ENCODE measurements around the gene KIZ.

DNA sequence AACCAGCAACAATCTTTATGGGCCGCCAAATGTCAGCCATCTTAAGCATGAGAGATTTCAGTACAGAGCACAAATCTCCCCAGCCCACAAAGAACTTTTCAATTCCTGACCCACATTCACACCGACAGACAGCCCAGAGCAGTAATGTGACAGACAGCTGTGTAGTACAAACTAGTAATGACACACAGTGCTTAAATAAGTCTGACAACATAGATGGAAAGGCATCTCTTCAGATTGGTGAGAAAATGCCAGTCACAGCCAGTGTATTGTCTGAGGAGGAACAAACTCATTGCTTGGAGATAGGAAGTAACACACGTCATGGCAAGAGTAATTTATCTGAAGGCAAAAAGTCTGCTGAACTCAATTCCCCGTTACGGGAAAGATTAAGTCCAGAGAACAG, 36.0 kb downstream of the KIZ start:
- TF ChIP-seq POLR2A (IDR thresholded peaks at IDR 0.05; ENCODE audit: low read length), result no peak
- TF ChIP-seq GATA1 (IDR thresholded peaks at IDR 0.05; ENCODE audit: low read depth, low read length), result no peak
